Stimulated activated effector memory CD8-positive, alpha-beta T cell treated with anti-CD3 and anti-CD28 coated beads, Interleukin-12 subunit alpha, Interleukin-12 subunit beta, amount 100 ng/mL, for 72 hours (primary cell): ENCODE measurements around the gene MS4A6E.
A peak's percentile ranks its signal among the peaks of the same experiment; 100 is the strongest.
"Not testable (repeated sequence)": the region's sequence is repeated elsewhere in the genome, so short reads cannot be mapped to it uniquely, and the experiment has no call there.

ENCODE experiments used
- ATAC-seq: fragments of 150-1000 bp; cut with Tn5 transposase; 2 replicates; pipeline ENCODE4 v1.10.0; 2021
- DNase-seq, 2 donors: peaks; one replicate each; pipeline ENCODE4 v3.0.0; 2021 to 2022; ENCODE audit warnings: low spot score in 2 of 2
- H3K27ac Mint-ChIP-seq: one replicate; pipeline ENCODE4 v1.8.0; 2022; ENCODE audit warnings: mild to moderate bottlenecking, mixed read lengths
- H3K36me3 Mint-ChIP-seq: one replicate; pipeline ENCODE4 v1.8.0; 2022; ENCODE audit warnings: mild to moderate bottlenecking, mixed read lengths
- H3K4me1 Mint-ChIP-seq: one replicate; pipeline ENCODE4 v1.8.0; 2022; ENCODE audit warnings: mixed read lengths
- H3K4me3 Mint-ChIP-seq: one replicate; pipeline ENCODE4 v1.8.0; 2022; ENCODE audit warnings: mild to moderate bottlenecking, mixed read lengths
- H3K9me3 Mint-ChIP-seq: one replicate; pipeline ENCODE4 v1.8.0; 2022; ENCODE audit warnings: mixed read lengths

MS4A6E gene

DNA sequence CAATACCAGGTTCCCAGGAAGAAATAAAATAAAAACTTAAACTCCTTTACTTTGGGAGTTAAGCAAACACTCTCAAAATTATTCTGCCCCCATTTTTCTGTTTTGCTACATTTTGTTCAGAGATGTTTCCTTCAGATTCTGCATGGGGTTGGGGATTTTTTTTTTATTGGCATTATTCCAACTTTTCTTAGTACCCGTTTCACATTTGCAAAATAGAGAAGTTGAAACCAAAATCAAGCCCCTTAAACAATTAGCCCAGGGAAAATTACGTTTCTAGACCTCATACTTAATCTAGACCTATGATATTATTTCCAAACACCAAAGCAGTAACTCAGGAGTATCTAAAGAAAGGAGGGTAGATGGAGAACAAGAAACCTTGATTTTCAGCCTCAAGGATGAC lies 30.7 kb downstream of the MS4A6E start:
- H3K27ac Mint-ChIP-seq: no peak overlapping the region
- H3K9me3 Mint-ChIP-seq: no peaks in the 10 kb centered on the region
- no peak for DNase-seq
- ATAC-seq: no peak
- no peaks in the 10 kb centered on the region for H3K36me3 Mint-ChIP-seq
- no peaks in the 10 kb centered on the region for H3K4me1 Mint-ChIP-seq
- no peak overlapping the region for H3K4me3 Mint-ChIP-seq

- no peak for ATAC-seq
- no peaks in the 10 kb centered on the region for H3K9me3 Mint-ChIP-seq
- H3K4me1 Mint-ChIP-seq: no peaks in the 10 kb centered on the region
- DNase-seq: no peak
- no peaks in the 10 kb centered on the region for H3K36me3 Mint-ChIP-seq
- no peak overlapping the region for H3K4me3 Mint-ChIP-seq
- no peak overlapping the region for H3K27ac Mint-ChIP-seq
Measured at GRCh38 chr11:60360621-60361020, 33.6 kb downstream of the MS4A6E start.

- DNase-seq (no peak), ATAC-seq (no peak)
- H3K4me3 Mint-ChIP-seq: no peak overlapping the region
- no peak overlapping the region for H3K27ac Mint-ChIP-seq
- no peaks in the 10 kb centered on the region for H3K4me1 Mint-ChIP-seq
- H3K36me3 Mint-ChIP-seq: no peaks in the 10 kb centered on the region
- H3K9me3 Mint-ChIP-seq: no peaks in the 10 kb centered on the region
Measured at GRCh38 chr11:60362241-60362640, 35.2 kb downstream of the MS4A6E start.

DNA sequence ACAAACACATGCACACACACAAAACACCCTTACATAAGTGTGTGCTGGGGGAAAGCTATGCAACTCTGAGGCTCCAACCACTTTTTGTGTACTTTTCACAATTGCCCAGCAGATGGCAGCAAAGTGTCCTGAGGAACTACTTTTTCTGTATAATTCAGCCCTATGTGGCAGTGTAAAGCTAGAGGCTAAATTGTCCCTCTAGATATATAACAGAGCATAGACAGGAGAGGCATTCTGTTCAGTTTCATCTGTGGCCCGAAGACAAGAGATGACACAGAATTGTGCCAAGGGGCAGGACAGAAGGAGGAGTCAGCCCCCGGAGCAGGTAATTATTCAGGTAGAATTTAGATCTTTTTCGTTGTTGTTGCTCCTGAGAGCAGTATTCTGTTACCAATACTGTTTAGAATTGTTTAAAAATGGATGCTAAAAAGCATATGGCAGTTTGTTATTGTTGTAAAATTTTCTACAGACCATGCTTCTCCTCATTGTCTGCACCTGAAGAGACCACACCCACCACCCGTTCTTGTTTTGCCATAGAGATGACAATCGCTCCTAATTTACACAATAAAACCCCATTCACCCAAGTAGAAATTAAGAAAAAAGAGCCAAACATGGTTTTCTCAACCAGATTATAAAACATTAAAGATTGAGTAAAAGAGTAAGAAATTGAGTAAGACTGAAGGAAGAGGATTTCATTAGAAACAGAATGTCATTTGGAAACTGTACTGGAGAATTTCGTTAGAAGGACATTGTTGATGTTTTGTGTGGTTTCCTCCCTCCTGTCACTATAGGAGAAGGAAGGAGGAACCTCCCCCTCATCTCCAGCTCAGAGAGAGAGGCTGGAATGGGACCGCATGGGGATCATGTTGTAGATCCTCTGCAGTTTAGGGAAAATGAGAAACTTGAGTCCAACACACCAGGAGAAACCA lies 36.8 kb downstream of the MS4A6E start:
- no peak overlapping the region for H3K4me3 Mint-ChIP-seq
- H3K36me3 Mint-ChIP-seq: no peaks in the 10 kb centered on the region
- H3K4me1 Mint-ChIP-seq: no peaks in the 10 kb centered on the region
- H3K27ac Mint-ChIP-seq: no peak overlapping the region
- DNase-seq (peak; percentile 37 to 74), ATAC-seq (peak; percentile 58)
- H3K9me3 Mint-ChIP-seq: no peaks in the 10 kb centered on the region

DNA sequence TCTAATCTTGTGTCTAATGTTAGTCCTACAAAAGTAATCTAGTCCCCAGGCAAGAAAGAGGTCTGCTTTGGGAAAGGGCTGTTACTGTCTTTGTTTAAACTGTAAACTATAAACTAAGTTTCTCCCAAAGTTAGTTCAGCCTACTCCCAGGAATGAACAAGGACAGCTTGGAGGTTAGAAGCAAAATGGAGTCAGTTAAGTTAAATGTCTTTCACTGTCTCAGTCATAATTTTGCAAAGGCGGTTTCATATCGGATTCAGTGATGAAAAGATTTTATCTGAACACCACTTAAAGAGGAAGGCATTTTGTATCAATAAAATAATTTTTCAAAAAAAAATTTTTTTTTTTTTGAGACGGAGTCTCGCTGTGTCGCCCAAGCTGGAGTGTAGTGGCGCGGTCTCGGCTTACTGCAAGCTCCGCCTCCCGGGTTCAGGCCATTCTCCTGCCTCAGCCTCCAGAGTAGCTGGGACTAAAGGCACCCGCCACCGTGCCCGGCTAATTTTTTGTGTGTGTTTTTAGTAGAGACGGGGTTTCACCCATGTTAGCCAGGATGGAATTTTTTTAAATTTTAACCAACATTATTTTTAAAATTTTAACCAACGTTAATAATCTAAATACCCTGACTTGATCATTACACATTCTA lies 39.3 kb downstream of the MS4A6E start:
- not testable (repeated sequence) for H3K4me3 Mint-ChIP-seq, ATAC-seq, DNase-seq, H3K27ac Mint-ChIP-seq, H3K36me3 Mint-ChIP-seq, H3K4me1 Mint-ChIP-seq, H3K9me3 Mint-ChIP-seq

GRCh38 chr11:60367009-60367408 lies 40.0 kb downstream of the MS4A6E start:
- Mint-ChIP-seq H3K9me3 (no peaks in the 10 kb centered on the region), H3K36me3 (no peaks in the 10 kb centered on the region), H3K4me1 (no peaks in the 10 kb centered on the region), H3K27ac (no peak overlapping the region), H3K4me3 (no peak overlapping the region)
- DNase-seq (no peak), ATAC-seq (peak; percentile 57)

DNA sequence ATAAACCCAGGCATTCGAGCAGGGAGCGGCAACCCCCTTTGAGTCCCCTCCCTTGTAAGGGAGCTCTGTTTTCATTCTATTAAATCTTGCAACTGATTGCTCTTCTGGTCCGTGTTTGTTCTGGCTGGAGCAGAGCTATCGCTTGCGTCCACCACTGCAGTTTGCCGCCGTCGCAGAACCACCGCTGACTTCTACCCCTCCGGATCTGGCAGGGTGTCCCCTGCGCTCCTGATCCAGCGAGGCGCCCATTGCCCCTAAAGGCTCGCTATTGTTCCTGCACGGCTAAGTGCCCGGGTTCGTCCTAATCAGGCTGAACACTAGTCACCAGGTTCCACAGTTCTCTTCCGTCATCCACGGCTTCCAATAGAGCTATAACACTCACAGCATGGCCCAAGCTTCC lies 40.8 kb downstream of the MS4A6E start:
- Mint-ChIP-seq H3K36me3 (no peaks in the 10 kb centered on the region), H3K4me3 (no peak overlapping the region), H3K4me1 (no peaks in the 10 kb centered on the region), H3K27ac (no peak overlapping the region), H3K9me3 (no peaks in the 10 kb centered on the region)
- ATAC-seq (no peak), DNase-seq (no peak)

- Mint-ChIP-seq H3K4me1 (no peaks in the 10 kb centered on the region), H3K36me3 (no peaks in the 10 kb centered on the region), H3K9me3 (no peaks in the 10 kb centered on the region), H3K4me3 (no peak overlapping the region), H3K27ac (no peak overlapping the region)
- DNase-seq (no peak), ATAC-seq (no peak)
Measured at GRCh38 chr11:60370252-60370810, 43.3 kb downstream of the MS4A6E start.

- ATAC-seq (no peak), DNase-seq (no peak)
- Mint-ChIP-seq H3K4me1 (no peaks in the 10 kb centered on the region), H3K4me3 (no peak overlapping the region), H3K9me3 (no peaks in the 10 kb centered on the region), H3K27ac (no peak overlapping the region), H3K36me3 (no peaks in the 10 kb centered on the region)
Measured at GRCh38 chr11:60370811-60371298, 43.8 kb downstream of the MS4A6E start.

- no peak for ATAC-seq
Measured at GRCh38 chr11:60371386-60371785, 44.3 kb downstream of the MS4A6E start.

DNA sequence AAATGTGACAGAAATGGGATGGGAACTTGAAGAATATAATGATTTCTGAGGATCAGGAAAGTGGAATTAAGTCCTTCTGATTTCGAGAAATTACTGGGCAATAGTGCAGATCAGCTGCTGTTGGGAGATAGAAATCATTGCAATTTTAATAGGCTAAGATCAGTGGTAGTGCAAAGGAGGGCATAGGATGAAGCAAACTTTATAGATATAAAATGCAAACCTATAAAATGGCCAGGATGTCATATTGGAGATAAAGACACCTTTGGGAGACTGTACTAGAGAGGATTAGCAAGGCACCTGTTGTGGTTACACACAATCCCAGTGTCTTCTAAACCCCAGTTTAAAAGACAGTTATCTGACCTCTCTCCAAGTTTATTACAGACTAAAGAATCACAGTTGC lies 44.8 kb downstream of the MS4A6E start:
- no peak for ATAC-seq
- Mint-ChIP-seq H3K4me1 (no peaks in the 10 kb centered on the region), H3K9me3 (no peaks in the 10 kb centered on the region), H3K4me3 (no peak overlapping the region), H3K36me3 (no peaks in the 10 kb centered on the region), H3K27ac (no peak overlapping the region)
- DNase-seq: no peak

More at GRCh38 chr11:60371386-60371785, 44.3 kb downstream of the MS4A6E start:
- no peak overlapping the region for H3K4me3 Mint-ChIP-seq
- no peaks in the 10 kb centered on the region for H3K4me1 Mint-ChIP-seq
- no peak overlapping the region for H3K27ac Mint-ChIP-seq
- no peaks in the 10 kb centered on the region for H3K9me3 Mint-ChIP-seq
- no peaks in the 10 kb centered on the region for H3K36me3 Mint-ChIP-seq
- no peak for DNase-seq

GRCh38 chr11:60372767-60373166 lies 45.7 kb downstream of the MS4A6E start:
- ATAC-seq (no peak), DNase-seq (no peak)
- no peaks in the 10 kb centered on the region for H3K4me1 Mint-ChIP-seq
- H3K4me3 Mint-ChIP-seq: no peak overlapping the region
- no peaks in the 10 kb centered on the region for H3K9me3 Mint-ChIP-seq
- no peak overlapping the region for H3K27ac Mint-ChIP-seq
- no peaks in the 10 kb centered on the region for H3K36me3 Mint-ChIP-seq

DNA sequence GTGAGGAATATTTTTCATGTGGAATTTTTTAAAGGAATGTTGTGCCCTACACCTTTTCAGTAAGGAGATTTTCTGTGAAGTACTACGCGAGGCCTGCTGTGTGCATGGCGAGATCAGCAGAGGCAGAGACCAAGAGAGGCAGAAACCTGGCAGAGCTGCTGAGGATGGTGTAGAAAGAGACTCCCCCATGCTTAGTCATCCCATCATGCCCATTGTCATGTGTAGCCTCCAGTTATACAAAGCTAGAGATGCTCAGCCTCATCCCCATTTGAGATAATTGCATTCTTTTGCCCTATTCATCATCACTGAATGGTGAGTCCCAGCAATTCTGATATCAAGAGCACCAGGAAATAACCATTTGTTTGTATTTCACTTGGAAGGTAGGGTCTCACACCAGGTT lies 48.3 kb downstream of the MS4A6E start:
- ATAC-seq (no peak), DNase-seq (no peak)
- H3K4me1 Mint-ChIP-seq: peaks cover 5% of the 10 kb centered on the region
- no peaks in the 10 kb centered on the region for H3K9me3 Mint-ChIP-seq
- H3K4me3 Mint-ChIP-seq: no peak overlapping the region
- no peaks in the 10 kb centered on the region for H3K36me3 Mint-ChIP-seq
- no peak overlapping the region for H3K27ac Mint-ChIP-seq

- Mint-ChIP-seq H3K27ac (no peak overlapping the region), H3K4me3 (no peak overlapping the region), H3K4me1 (peaks cover 5% of the 10 kb centered on the region), H3K9me3 (no peaks in the 10 kb centered on the region), H3K36me3 (no peaks in the 10 kb centered on the region)
- DNase-seq (no peak), ATAC-seq (no peak)
Measured at GRCh38 chr11:60376601-60377000, 49.5 kb downstream of the MS4A6E start.

GRCh38 chr11:60377401-60378136 lies 50.5 kb downstream of the MS4A6E start:
- H3K4me1 Mint-ChIP-seq: peaks cover 5% of the 10 kb centered on the region

More at GRCh38 chr11:60377401-60378136, 50.5 kb downstream of the MS4A6E start:
- Mint-ChIP-seq H3K4me3 (no peak overlapping the region), H3K9me3 (no peaks in the 10 kb centered on the region), H3K27ac (no peak overlapping the region), H3K36me3 (no peaks in the 10 kb centered on the region)
- DNase-seq: no peak
- ATAC-seq: no peak
